Lung (tissue), 12 donors: ENCODE measurements around the gene CALM3. TPM values are rescaled to one million over a fixed set of nuclear protein-coding genes. Genes with fewer than 3 reads are reported as not detected.

Experiments
- ATAC-seq: fragments of 200-7000 bp; cut with Tn5 transposase; one replicate; pipeline ENCODE4 v1.9.1; 2020; ENCODE audit warnings: moderate number of reproducible peaks; ENCODE audit not compliant: insufficient read depth, low FRiP score
- DNase-seq, 3 donors: peaks; one replicate each; pipeline ENCODE4 v3.0.0-alpha.2; 2013 to 2017
- H3K27ac ChIP-seq, 2 donors: one replicate each; pipeline ENCODE4 v1.5.1; 2013; ENCODE audit warnings: mild to moderate bottlenecking in 2 of 2, moderate library complexity in 2 of 2, control low read depth in 1 of 2, inconsistent platforms in 1 of 2, low read depth in 1 of 2, low read length in 1 of 2
- H3K27me3 ChIP-seq, 3 donors: one replicate each; pipeline ENCODE4 v1.5.1; 2013; ENCODE audit warnings: low read length in 2 of 3; ENCODE audit not compliant: control insufficient read depth in 3 of 3, insufficient read depth in 3 of 3
- H3K36me3 ChIP-seq, 4 donors: one replicate each; pipeline ENCODE4 v1.5.1; 2013; ENCODE audit warnings: low read length in 4 of 4, mild to moderate bottlenecking in 1 of 4, moderate library complexity in 1 of 4; ENCODE audit not compliant: control insufficient read depth in 4 of 4, insufficient read depth in 4 of 4
- H3K4me1 ChIP-seq, 5 donors: one replicate each; pipeline ENCODE4 v1.5.1; 2013; ENCODE audit warnings: low read length in 5 of 5, mild to moderate bottlenecking in 2 of 5, moderate library complexity in 1 of 5; ENCODE audit not compliant: control insufficient read depth in 5 of 5, insufficient read depth in 5 of 5
- H3K4me3 ChIP-seq: one replicate; pipeline ENCODE4 v1.5.1; 2013; ENCODE audit warnings: mild to moderate bottlenecking, control low read depth, moderate library complexity
- H3K9ac ChIP-seq, 2 donors: one replicate each; pipeline ENCODE4 v1.5.1; 2013; ENCODE audit warnings: low read length in 2 of 2, control low read depth in 1 of 2; ENCODE audit not compliant: insufficient read depth in 1 of 2
- H3K9me3 ChIP-seq, 4 donors: one replicate each; pipeline ENCODE4 v1.5.1; 2013; ENCODE audit warnings: low read length in 3 of 4, mild to moderate bottlenecking in 1 of 4, moderate library complexity in 1 of 4; ENCODE audit not compliant: control insufficient read depth in 4 of 4, insufficient read depth in 3 of 4
- WGBS, 2 donors: extraction: QIAGEN DNeasy Blood & Tissue Kit; methylation state at CpG; one replicate each; pipeline ENCODE4 v1.1.7; 2013; 5-methylcytosine and 5-hydroxymethylcytosine counted together
- polyA plus RNA-seq, 2 donors: library from polyadenylated mRNA; stranded (reverse); fragments of 200-250 nt; gene quantifications; one replicate each; pipeline ENCODE4 v1.2.1, GENCODE V29; 2013
- total RNA-seq, 2 donors: library from RNA; depleted of rRNA in 1 of 2; stranded (reverse); fragments of >200 nt in 1 of 2; gene quantifications; one replicate each; pipeline ENCODE4 v1.2.1, GENCODE V29; 2014 to 2021
- TF ChIP-seq, protein P1 (sequence below): IDR thresholded peaks from 2 replicates; pipeline ENCODE4 v1.5.1; 2012; ENCODE audit warnings: mild to moderate bottlenecking; ENCODE audit errors: control extremely low read depth, extremely low read depth
- donor health status: control.
- donor health status: control.
- donor health status: Bipolar disorder and iron deficiency.
- donor health status: healthy.
- donor health status: DM: yes; HTN: yes; CAD: no.

Gene CALM3
- total and polyA plus RNA-seq, 4 donors: 126 to 202 (median 162) TPM

DNA sequence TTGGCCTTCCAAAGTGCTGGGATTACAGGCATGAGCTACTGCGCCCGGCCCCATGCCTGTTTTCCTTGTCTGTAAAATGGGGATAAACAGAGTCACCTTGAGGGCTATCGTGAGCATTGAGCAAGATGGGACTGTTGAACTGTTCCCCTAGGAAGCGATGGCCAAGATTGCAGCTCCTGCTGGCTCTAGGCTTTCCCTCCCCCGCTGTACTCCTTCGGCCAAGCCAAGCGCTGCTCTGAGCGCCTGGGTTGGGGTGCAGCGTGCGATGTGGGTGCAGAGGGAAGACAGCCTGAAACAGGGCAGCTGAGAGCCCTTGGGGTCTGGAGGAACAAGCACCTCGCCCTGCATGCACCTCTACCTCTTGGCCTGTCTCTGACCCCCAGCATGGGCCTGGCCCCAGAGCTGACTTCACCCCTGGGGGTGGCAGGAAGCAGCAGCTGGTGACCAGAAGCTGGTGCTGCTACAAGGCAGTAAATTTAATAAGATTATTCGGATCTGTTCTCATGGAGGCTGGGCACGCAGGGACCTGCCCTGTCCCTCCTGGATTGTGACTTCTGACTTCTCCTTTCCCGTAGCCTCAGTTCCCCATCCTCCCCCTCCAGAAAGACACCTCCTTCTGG, 29.6 kb downstream of the CALM3 start:
- Histone ChIP-seq H3K27ac (peak overlapping the region in 1 of 2 donors; percentile 7), H3K4me3 (no peak overlapping the region), H3K9me3 (no peaks in the 10 kb centered on the region), H3K9ac (no peak overlapping the region), H3K27me3 (peaks cover 0 to 8% (median 0%) of the 10 kb centered on the region in 3 donors), H3K4me1 (peaks cover 8 to 43% (median 24%) of the 10 kb centered on the region in 5 donors), H3K36me3 (no peaks in the 10 kb centered on the region)
- TF ChIP-seq, protein P1, sequence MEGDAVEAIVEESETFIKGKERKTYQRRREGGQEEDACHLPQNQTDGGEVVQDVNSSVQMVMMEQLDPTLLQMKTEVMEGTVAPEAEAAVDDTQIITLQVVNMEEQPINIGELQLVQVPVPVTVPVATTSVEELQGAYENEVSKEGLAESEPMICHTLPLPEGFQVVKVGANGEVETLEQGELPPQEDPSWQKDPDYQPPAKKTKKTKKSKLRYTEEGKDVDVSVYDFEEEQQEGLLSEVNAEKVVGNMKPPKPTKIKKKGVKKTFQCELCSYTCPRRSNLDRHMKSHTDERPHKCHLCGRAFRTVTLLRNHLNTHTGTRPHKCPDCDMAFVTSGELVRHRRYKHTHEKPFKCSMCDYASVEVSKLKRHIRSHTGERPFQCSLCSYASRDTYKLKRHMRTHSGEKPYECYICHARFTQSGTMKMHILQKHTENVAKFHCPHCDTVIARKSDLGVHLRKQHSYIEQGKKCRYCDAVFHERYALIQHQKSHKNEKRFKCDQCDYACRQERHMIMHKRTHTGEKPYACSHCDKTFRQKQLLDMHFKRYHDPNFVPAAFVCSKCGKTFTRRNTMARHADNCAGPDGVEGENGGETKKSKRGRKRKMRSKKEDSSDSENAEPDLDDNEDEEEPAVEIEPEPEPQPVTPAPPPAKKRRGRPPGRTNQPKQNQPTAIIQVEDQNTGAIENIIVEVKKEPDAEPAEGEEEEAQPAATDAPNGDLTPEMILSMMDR: no peak
- 65 to 80% methylated on average over 14 of the region's 14 CpGs for WGBS, 2 donors
- ATAC-seq (no peak), DNase-seq (peak in 1 of 3 donors; percentile 61)

DNA sequence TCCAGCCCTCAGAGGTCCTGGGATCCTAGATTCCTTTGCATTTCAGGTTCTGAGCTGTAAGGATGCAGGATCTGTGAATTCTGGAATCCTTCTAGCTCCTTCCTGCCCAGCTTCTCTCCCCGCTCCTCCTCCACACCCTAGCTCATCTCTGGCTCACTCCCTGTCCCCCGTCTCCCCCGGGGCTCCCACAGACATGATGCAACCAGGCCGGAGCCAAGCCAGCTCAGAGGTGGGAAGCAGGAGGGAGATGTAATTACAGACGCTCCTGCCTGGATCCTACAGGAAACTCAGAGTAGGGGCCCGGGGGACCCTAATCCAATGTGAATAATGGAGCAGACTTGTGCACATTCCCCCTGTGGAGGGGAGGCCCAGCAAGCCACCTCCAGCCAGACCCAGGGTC, 30.4 kb downstream of the CALM3 start:
- WGBS, 2 donors: 59 to 68% methylated on average over 6 of the region's 6 CpGs
- TF ChIP-seq, protein P1: no peak
- H3K9ac ChIP-seq: no peak overlapping the region
- no peak for ATAC-seq
- H3K9me3 ChIP-seq: no peaks in the 10 kb centered on the region
- DNase-seq: peak in 1 of 3 donors; percentile 38
- H3K4me1 ChIP-seq: peaks cover 2 to 43% (median 16%) of the 10 kb centered on the region in 5 donors
- H3K4me3 ChIP-seq: no peak overlapping the region
- H3K36me3 ChIP-seq: no peaks in the 10 kb centered on the region
- no peak overlapping the region for H3K27ac ChIP-seq
- peaks cover 0 to 9% (median 0%) of the 10 kb centered on the region in 3 donors for H3K27me3 ChIP-seq

DNA sequence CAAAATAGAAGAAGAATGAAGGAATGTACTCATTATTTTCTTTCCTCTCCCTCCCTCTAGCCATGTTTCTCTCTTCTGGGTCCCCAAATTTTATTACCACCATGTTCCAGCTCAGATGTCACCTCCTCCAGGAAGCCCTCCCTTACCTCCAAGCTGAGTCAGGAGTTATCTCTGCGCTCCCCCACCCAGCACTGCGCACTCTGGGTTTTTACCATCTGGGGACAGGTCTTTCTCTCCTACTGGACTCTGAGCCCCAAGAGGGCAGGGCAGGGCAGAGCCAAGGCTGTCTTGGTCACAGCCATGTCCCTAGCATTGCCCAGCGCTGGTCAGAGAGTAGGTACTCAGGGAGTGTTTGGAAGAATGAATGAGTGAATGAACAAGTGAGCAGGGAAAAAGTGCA, 32.0 kb downstream of the CALM3 start:
- Histone ChIP-seq H3K4me3 (no peak overlapping the region), H3K9ac (no peak overlapping the region), H3K9me3 (no peaks in the 10 kb centered on the region), H3K27ac (no peak overlapping the region), H3K27me3 (peaks cover 0 to 23% (median 3%) of the 10 kb centered on the region in 3 donors), H3K36me3 (no peaks in the 10 kb centered on the region), H3K4me1 (peaks cover 0 to 53% (median 17%) of the 10 kb centered on the region in 5 donors)
- DNase-seq: no peak
- WGBS, 2 donors: 91 to 97% methylated on average over 3 of the region's 3 CpGs
- no peak for ATAC-seq
- TF ChIP-seq, protein P1: no peak
